Sigmoid colon (tissue), 4 donors: ENCODE results near the gene CLECL1.

Source experiments
- EP300 ChIP-seq, 4 donors: sonication (generic); formaldehyde crosslinking; IDR thresholded peaks; one replicate each; pipeline ENCODE4 v1.6.1; 2017; ENCODE audit warnings: antibody characterized with exemption in 4 of 4
- POLR2A ChIP-seq, 2 donors: fragments of 450-650 bp; IDR thresholded peaks; one replicate each; pipeline ENCODE4 v1.6.1; 2016; ENCODE audit warnings: antibody characterized with exemption in 2 of 2, mild to moderate bottlenecking in 2 of 2, moderate library complexity in 2 of 2
- TF ChIP-seq, protein P1 (sequence below), 4 experiments: fragments of 450-650 bp in 3 of 4; fragments of 200-600 bp in 1 of 4; IDR thresholded peaks; one replicate each; pipeline ENCODE4 v1.5.1; 2016 to 2019; ENCODE audit warnings: antibody characterized with exemption in 4 of 4, mild to moderate bottlenecking in 3 of 4, moderate library complexity in 2 of 4

DNA sequence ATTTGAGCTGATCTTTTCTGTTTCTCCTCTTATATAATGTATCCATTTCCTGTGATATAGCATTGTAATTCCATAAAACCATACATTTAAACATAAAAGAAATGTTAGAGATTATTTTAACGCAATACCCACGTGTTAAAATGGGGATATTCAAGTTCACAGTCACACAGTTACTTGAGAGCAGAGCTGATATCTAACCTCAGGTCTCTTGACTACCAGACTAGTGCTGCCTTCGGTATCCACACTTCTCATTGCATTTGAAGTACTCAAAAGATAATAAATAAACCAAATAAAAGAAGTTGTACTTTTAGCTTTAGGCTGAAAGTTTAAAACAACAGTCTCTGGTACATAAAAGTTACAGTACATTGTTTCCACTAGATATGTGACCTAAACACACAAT, 2.9 kb downstream of the CLECL1 start:
- TF ChIP-seq, protein P1, sequence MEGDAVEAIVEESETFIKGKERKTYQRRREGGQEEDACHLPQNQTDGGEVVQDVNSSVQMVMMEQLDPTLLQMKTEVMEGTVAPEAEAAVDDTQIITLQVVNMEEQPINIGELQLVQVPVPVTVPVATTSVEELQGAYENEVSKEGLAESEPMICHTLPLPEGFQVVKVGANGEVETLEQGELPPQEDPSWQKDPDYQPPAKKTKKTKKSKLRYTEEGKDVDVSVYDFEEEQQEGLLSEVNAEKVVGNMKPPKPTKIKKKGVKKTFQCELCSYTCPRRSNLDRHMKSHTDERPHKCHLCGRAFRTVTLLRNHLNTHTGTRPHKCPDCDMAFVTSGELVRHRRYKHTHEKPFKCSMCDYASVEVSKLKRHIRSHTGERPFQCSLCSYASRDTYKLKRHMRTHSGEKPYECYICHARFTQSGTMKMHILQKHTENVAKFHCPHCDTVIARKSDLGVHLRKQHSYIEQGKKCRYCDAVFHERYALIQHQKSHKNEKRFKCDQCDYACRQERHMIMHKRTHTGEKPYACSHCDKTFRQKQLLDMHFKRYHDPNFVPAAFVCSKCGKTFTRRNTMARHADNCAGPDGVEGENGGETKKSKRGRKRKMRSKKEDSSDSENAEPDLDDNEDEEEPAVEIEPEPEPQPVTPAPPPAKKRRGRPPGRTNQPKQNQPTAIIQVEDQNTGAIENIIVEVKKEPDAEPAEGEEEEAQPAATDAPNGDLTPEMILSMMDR (IDR thresholded peaks at IDR 0.05) = no peak
- no peak for TF ChIP-seq EP300 (IDR thresholded peaks at IDR 0.05)
- TF ChIP-seq POLR2A (IDR thresholded peaks at IDR 0.05) = no peak
